HG03521 (cell line): ENCODE measurements around the gene ZFPM1.

Source experiments
- ATAC-seq: cut with Tn5 transposase; IDR thresholded peaks from one replicate; pipeline ENCODE4 v1.9.1; 2021; ENCODE audit warnings: mild to moderate bottlenecking, moderate library complexity; ENCODE audit not compliant: unreplicated experiment

ZFPM1 gene

DNA sequence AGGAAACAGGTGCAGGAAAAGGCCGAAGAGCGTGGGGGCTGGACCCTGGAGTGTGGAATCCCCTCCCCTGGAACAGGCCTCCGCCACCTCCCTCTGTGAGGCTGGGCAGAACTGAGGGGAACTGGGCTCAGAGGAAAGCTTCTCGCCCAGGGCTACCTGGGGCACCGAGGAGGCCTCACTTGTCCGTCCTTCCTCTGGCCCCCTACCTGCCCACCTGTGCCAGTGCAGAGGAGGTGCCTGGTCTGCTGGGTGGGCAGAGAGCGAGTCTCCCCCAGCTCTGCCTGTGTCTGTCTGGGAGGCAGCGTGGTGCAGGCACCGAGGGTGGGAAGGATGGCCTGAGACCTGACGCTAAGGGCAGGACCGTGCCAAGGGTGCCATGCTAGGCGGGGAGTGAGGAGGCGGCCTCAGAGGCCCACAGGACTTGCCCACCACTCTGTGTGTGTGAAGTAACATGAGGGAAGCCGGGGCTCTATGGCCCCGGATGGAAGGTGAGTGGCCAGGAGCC lies 42.2 kb downstream of the ZFPM1 start:
- ATAC-seq: no peak

DNA sequence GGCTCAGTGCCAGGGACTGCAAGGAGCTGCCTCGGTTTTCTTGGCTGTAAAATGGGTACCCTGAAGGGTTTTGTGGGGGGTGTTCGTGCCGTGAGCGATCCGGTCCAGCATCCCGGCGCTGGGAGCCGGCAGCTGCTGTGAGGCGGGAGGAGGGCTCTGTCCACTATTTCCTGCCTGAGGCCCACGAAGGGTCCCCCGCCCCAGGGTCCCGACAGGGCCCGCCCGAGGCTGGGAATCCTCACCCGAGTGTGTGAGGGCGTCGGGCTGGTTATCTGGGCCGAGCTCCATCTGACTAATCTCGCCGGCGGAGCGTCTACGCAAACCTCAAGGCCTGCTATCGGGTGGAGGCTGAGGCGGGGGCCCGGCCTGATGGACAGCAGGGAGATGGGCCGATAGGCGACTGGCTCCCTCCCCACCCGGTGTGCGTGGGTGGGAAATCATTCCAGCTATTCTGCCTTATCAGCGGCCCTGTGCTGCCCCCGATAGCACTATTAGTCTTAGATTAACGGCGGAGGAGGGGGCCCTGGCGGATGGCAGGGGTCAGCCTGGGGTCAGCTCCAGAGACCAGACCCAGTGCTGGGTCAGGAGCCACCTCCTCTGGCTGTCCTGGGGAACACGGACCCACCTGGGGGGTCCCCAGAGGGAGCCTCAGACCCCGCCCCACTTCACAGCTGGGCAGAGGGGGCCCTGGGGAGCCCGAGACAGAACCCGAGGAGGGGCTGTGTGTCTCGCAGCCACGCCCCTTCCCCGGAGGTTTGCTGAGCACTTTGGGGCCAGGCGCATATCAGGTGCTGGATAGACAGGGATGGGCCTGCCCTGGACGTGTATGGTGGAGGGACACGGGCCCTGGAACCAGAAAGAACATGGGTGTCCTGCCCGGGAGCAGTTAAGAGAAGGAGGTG lies 44.7 kb downstream of the ZFPM1 start:
- no peak for ATAC-seq

DNA sequence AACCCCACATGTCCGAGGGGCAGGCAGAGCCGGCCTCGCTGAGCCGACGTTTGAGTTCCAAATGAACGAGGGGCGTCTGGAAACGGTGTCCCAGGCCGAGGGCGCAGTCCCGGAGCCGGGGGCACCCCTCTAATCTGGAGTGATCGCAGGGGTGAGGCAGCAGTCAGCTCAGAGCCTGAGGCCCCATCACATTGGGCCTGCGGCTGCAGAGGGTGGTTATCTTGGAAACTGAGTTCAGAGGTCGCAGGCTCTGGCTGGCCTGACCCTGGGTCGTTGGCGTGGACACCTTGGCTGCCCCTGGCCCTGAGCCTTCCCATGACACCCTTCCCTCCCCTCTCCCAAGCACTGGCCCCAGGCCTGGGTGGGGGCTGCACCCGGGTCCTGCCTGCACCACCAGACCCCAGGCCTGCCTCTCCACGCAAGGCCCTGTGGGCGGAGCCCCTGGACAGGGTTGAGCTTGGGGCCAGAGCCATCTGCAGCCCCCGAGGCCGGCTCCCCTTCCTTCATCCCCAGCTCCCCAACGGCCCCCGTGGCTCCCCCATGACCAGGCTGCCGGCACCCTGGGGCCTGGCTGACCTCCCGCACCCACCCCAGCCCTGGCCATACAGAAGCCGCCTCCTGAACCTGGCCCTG lies 45.6 kb downstream of the ZFPM1 start:
- ATAC-seq: no peak

DNA sequence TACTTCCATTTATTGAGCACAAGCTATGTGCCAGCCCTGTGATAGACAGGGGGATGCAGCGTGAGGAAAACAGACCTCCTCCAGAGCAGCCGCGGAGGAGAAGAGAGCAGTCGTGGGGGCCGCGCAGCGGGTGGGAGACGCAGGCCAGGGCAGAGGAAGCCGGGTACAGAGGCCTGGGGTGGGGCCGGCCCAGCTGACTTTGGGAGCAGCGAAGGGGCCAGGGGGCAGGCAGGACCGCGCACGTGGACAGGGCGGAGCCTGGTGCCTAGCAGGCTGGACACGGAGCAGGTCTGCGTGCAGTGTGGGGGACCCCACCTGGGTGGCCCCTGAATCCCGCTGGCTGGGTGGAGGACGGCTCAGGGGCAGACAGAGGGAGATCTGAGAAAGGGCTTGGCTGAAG lies 46.2 kb downstream of the ZFPM1 start:
- ATAC-seq: no peak

DNA sequence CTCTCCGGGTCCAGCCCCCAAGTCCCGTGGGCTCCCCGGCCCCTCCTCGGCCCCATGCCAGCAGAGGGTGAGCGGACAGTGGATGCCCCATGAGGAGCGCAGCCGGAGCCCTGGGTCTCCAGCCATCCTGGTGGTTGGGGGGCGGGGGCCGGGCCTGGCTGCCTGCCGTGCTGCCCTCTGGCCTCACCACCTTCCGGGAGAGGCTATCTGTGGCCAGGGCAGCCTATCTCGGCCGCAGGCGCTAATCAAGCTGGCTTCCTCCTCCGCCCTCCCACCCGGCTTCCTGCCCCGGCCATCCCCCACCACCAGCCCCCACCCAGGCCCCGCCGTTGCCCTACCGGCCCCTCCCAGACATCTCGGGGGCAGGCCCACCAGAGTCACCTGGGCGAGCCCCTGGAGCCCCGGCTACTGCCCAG lies 46.8 kb downstream of the ZFPM1 start:
- ATAC-seq: no peak

DNA sequence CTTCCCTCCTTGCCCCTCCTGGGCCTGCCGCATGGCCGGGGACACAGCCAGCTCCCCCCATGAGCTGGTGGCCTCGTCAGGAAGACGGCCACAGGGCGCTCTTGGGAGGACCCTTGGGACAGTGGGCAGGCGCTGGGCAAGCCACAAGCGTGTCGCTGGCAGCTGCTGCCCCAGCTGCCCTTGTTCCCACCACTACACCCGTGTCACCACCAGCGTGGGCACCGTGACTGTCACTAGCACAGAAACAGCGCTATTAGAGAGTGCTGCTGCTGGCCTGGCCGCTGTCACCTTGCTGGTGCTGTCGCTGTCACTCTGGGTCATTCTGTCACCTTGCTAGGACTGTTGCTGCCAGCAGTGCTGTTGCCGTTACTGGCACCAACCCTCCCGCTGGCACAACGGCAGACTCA lies 47.2 kb downstream of the ZFPM1 start:
- ATAC-seq: no peak

DNA sequence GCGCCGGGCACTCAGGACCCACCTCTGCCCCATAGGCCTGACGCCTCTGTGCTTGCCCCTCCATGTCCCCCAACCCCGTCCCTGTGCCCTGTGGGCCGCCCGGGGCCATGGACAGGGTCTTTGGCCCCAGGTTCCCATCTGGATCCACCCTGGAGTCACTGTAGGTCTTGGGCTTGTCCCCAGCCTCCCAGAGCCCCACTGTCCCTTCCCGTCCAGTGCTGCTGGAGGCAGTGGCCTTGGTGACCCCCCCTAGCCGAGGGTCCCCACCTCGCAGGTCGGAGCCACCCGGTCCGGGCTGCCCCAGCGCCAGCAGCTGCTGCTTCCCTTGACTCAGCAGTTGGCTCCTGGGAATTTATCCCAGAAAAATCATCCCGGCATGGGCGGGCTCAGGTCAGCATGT lies 49.3 kb downstream of the ZFPM1 start:
- no peak for ATAC-seq

DNA sequence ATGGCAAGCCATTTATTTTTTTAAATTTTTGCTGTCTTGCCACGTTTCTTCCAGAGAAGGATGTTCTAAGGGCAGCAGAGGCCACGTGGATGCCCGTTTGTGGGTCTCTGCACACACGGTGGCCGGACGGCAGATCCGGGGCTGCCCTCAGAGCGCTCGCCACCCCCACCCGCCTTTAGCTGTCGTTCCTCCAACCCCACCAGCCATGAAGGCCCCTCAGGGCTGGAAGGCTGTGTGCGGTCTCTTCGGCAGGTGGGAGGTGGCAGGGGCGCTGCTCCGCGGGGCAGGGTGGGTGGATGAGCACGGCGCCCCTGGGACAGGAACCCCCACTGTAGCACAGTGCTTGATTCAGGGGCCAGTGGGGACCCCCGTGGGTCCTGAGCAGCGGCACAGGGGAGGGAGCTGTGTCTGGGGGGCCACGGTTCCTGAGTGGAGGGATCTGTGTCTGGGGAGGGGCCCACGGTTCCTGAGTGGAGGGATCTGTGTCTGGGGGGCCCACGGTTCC lies 49.7 kb downstream of the ZFPM1 start:
- ATAC-seq: no peak

DNA sequence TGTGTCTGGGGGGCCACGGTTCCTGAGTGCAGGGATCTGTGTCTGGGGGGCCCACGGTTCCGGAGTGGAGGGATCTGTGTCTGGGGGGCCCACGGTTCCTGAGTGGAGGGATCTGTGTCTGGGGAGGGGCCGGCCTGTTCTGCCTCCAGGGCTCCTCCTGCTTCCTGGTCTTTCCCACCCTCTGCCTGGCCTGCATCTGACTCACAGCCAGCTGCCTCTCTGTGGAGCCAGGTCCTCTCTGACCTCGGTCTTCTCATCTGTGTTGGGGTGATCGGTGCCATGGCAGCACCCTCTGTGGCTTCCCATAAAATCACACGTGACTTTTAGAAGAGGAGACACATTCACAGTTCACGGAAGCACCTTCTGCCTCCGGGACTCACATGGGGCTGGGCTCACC lies 50.3 kb downstream of the ZFPM1 start:
- no peak for ATAC-seq

DNA sequence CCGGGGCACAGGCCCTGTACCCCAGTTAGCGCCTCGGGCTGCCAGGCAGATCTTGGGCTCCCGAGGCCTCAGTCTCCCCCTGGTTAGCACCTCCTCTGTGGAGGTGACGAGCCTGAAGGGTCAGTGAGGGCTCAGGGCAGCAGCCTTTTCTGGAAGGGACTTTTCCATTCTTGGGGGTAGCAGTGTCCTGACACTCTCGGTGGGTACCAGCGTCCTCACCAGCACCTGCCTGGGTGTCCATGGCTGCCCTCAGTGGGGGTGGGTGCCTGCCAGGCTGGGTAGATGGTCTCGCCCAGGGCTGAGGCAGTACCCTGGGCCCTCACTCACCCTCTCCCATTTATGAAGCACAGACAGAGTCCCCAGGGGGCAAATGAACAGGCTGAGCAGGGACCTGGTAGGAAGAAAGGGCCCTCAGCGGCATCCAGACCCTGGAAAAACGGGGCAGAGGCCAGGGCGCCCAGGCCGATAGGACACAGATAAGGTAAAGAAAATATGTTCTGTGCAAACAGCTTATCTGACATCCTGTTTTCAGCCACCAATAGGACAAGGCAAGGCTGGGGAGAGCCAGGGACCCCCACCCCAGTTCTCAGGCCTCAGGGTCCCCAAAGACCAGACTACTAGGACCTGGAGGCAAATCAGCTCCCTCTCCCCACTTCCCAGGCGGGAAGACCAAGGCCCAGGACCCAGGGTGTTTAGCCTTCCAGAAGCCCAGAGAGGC lies 50.9 kb downstream of the ZFPM1 start:
- ATAC-seq: no peak

DNA sequence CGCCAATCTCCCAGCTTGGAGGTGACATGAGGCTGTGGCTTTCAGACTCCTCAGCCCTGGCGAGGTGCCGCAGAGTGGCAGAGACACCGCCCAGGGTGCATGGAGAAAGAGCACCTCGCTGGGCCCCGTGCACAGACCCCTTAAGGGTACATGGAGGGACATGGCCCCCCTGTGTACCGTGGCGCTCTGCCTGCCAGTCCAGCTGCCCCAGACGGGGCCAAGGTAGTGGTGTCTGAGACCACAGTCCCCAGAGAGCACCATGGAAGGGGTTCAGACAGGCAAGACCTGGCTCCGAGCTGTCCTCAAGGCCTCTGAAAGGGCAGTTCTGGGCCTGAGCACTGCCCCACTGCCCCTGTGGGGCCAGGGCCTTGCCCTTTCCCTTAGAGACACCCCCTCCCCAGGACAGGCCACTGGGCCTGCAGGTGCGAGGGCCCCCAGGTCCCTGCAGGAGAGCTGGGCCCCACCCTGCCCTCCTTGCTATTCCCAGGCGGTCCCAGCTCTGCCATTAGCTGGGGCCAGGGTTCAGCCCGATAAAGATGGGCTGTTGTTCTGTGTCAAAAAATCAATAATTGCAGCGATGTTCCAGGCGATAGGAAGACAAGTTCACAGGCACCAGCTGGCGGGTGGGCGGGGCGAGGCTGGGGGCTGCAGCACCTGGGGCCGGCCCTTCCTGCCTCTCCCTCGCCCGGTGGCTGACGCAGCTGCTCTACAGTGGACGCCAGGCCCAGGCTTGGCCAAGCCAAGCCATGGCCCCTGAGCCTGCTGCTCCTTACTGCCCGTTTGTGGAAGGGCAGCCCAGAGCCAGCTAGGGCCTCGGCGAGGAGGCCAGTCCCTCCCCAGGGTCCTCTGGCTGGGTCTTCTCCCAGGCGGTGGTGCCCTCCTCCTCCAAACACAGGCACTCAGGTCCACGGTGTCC lies 51.7 kb downstream of the ZFPM1 start:
- ATAC-seq: no peak

DNA sequence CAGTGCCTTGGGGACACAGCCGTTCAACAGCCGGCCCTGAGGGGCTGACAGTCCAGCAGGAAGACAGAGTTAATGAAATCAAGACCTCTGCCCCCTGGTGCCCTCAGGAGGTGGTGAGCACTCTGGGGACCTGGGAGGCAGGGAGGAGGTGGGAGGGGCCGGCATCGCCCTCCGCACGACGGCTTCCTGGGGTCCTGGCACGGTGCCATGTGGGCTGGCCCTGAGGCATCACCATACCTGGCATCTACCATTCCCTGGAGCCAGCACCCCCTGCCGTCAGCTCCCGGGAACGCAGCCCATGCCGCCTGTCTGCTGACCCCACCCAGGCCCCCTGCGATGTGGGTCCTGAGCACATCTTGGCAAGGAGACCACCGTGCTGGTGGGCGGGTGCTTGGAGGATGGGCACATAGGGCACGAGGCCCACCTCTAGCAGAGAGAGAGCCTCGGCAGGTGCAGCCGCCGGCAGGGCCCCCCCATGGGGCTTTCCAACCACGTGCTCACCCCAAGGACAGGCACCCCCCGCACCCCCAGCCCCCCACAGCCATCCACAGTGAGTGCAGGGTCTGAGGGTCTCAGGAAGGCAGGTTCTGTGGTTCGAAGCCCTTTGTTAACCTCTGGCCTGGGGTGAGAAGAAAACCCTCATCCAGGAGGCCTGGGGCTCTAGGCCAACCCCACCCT lies 52.5 kb downstream of the ZFPM1 start:
- no peak for ATAC-seq

DNA sequence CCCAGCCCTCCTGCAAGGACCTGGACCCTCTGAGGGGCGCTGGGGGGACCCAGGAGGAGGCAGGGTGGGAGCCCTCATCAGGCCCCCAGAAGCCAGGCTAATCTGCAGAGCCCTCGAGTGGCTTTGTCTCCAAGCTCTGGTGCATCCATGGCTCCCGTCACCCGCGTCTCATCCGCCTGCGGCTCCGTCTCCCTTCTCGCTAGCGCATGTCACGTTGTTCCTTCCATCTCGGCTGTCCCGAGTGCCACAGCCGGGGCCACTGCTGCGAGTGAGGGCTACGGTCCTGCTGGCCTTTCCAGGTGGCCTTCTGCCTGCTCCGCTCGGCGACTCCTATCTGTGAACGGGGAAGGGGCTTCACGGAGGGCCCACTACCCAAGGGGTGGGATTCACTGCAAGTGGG lies 53.6 kb downstream of the ZFPM1 start:
- no peak for ATAC-seq

DNA sequence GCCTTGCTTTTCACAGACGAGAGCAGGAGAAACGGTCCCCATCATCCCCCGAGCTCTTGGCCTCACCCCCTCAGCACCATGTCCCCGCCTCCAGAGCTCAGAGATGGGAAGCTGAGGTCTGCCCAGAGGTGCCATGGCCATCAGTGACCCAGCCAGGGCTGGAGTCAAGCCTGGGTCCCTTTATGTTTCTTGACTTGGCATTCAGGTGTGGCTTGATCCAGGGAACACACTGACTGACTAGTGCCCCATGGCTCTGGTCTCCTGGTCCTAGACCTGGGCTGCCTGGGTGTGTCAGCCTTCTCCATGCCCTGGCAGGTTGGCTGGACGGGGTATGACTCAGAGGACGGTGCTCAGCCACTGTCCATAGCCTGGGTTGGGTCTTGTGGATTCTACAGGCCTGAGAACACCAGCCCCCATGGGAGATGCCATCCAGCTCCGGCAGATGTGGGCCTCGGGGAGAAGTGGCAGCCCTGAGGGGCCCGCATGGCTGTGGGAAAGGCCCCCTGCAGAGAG lies 54.2 kb downstream of the ZFPM1 start:
- no peak for ATAC-seq

DNA sequence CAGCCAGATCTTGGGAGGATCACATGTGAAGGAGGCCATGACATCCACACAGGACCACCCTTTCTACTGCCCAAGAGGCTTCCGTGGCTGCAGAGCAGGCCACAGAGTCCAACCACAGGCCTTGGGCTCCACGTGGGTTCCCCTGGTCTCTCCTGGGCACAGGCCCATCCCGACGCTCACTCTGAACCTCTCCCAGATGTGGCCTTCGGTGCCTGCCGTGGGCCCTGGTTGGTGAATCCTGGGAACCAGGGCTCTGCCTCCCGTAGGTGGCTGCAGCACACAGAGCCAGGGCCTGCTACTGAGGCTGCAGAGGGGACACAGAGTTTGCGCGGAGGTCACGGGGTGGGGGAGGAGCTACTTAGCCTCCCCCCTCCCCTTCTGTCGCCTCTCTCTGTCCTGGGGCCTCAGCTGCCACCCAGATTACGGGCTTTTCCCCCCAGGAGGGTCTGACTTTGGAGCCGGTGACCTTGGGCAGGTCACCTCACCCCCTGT lies 55.3 kb downstream of the ZFPM1 start:
- no peak for ATAC-seq

DNA sequence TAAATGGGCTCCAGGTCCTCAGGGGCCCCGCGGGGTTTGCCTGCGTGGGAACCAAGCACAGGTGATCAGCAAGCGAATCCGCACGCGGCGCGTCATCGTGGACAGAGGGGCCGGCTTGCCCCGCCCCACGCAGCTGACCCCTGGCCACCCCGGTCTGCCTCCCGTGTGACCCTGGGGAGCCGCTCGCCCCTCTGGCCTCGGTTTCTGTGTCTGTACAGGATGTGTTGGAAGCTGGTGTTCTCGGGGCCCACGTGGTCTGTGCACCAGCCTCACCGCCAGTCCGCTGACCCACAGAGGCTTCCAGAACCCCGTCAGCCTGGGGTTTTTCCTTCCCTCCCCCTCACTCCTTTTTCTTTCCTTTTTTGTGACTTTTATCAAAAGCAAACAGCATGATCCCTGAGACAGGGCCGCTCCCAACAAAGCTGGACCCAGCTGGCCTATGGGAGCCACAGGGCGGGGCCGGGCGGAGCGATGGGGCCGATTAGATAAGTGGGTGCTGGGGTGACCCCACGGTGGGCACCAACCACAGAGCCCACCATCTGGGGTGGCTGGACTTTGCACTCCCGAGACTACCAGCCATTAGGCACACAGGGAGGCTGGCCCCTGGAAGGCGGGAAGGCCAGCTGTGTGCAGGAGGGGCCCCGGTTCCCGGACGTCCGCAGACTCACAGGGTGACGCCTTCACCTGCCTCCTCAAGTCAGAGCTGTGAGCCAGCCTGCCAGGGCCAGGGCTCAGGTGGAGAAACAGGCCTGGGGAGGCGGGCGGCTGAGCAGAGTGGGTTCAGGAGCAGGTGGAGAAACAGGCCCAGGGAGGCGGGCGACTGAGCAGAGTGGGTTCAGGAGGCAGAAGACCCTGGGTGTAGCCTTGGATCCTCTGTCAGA lies 56.0 kb downstream of the ZFPM1 start:
- no peak for ATAC-seq

DNA sequence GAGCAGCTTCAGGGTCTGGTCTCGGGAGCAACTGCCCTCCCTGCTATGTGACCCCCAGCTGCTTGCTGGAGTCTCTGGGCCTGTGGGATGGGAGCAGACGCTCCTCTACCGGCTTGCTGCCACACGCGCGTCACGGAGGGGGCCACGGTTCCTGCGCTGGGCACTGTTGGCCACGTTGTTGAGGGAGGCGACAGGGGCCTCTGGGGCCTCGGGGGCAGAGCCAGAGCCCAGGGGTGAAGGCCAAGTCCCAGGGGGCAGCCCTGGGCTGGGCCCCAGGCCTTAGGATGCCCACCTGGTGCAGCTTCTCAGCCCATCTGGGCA lies 56.6 kb downstream of the ZFPM1 start:
- no peak for ATAC-seq

DNA sequence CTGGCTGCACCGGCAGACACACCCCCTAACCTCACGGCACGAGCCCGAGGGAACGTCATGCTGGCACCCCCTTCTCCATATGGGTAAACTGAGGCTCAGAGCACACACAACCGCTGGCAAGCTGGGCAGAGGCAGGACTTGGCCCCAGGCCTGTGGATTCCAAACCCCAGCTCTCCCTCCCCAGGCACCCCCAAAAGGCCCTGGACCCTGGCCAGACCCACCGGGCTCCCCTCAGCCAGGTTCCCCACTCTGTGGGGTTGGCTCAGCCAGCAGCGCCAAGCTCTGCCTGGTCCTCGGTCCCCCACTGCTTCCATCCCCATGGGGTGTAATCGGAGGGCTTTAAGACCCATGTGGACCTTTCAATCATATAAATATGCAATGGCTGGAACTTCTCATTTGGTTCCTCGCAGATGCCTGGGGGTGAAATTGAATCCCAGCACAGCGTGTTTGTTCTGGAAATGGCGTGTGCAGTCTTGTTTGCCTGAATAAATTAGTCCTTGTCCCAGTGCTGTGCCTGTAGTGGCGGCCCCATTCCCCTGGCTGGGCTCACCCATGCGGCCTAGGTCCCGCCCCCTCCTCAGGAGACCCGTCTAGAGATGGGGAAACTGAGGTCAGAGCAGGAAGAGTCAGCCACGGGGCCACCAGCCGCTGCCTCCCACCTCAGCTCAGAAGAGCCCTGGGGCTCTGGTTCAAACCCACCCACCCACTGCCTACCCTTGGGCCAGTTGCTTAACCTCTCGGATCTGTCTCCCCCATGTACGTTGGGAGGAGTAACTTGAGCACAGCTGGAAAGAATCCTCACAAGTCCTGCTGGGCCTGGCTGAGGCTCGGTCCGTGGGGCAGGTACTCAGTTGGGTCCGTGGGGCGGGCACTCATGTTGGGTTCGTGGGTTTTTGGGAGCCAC lies 57.3 kb downstream of the ZFPM1 start:
- ATAC-seq: no peak
